ENCODE data around the gene RASA3.

DNA sequence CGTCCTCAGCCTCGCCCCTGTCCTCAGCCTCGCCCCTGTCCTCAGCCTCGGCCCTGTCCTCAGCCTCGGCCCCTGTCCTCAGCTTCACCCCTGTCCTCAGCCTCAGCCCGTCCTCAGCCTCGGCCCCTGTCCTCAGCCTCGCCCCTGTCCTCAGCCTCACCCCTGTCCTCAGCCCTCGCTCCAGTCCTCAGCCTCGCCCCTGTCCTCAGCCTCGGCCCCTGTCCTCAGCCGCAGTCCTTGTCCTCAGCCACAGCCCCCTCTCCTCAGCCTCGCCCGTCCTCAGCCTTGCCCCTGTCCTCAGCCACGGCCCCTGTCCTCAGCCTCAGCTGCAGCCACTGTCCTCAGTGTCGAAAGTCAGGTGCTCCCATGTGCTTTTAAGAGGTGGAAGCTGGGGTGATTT lies 169.0 kb downstream of the RASA3 start:
- TF ChIP-seq, protein P1, sequence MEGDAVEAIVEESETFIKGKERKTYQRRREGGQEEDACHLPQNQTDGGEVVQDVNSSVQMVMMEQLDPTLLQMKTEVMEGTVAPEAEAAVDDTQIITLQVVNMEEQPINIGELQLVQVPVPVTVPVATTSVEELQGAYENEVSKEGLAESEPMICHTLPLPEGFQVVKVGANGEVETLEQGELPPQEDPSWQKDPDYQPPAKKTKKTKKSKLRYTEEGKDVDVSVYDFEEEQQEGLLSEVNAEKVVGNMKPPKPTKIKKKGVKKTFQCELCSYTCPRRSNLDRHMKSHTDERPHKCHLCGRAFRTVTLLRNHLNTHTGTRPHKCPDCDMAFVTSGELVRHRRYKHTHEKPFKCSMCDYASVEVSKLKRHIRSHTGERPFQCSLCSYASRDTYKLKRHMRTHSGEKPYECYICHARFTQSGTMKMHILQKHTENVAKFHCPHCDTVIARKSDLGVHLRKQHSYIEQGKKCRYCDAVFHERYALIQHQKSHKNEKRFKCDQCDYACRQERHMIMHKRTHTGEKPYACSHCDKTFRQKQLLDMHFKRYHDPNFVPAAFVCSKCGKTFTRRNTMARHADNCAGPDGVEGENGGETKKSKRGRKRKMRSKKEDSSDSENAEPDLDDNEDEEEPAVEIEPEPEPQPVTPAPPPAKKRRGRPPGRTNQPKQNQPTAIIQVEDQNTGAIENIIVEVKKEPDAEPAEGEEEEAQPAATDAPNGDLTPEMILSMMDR (conservative IDR thresholded peaks at IDR 0.05 in 1 of 2, IDR thresholded peaks at IDR 0.05 in 1 of 2; ENCODE audit: extremely low read depth in 1 of 2, insufficient read depth in 1 of 2, low read depth in 1 of 2, low read length in 2 of 2), result no peak
- no peak for TF ChIP-seq EZH2 (IDR thresholded peaks at IDR 0.05; ENCODE audit: borderline replicate concordance, low read length)
